Measurements from ENCODE around the gene RNU5B-1. TPM values are rescaled to one million over a fixed set of nuclear protein-coding genes. Genes with fewer than 3 reads are reported as not detected.

RNU5B-1 gene
- polyA plus RNA-seq, 1 of the 3 experiments (the other 2 are of a cell fraction), result not detected

DNA sequence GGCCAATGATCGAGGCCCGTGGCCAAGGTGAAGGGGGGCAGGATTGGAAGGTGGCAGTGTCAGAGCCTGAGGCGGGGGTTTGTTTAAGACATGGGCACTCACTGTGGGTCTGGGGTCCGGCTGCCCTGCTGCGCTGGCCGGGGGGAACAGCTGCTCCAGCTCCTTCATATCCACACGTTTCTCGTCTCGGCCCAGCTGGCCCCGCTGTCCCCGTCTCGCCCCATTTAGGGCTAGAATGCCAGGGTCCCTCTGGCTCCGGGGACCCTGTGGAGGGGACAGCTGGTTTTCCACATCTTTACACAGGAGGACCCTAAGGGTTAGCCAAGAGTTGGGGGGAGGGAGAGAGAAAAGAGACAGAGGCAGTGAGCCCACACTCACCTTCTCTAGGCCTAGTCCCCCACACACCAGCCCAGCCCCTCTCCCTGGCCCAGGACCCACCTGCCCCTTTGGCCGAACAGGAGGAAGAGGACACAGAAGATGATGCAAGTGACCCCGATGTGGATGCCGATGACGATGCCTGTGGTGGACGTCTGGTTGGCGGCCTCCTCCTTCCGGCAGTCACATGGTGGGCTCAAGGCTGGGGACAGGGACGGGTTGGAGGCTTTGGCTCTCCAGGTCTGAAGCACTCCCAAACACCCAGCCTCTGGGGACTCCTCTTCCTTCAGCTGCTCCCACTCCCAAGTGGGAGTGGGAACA, 25.0 kb downstream of the RNU5B-1 start:
- WGBS (ENCODE audit: low lambda C conversion rate), result 90% methylated on average over 10 of the region's 21 CpGs
- Histone ChIP-seq H3K9ac (no peak overlapping the region), H3K27me3 (ENCODE audit: insufficient read depth) (no peaks in the 10 kb centered on the region), H2AFZ (ENCODE audit: low read depth) (no peak overlapping the region), H3F3A (replicated peaks; ENCODE audit: insufficient read depth) (no peaks in the 10 kb centered on the region), H3K4me1 (ENCODE audit: control insufficient read depth in 1 of 2, insufficient read depth in 2 of 2, low read depth in 1 of 2, low read length in 1 of 2) (peaks cover 0 to 19% of the 10 kb centered on the region in 2 experiments; a peak in 1 of 4 replicates), H3K27ac (ENCODE audit: low read depth in 2 of 2, low read length in 1 of 2) (no peak overlapping the region), H3K36me3 (replicated peaks in 1 of 2; ENCODE audit: control insufficient read depth in 1 of 2, insufficient read depth in 2 of 2, low read length in 1 of 2) (no peaks in the 10 kb centered on the region), H3K4me2 (no peak overlapping the region), H3K79me2 (ENCODE audit: insufficient read depth) (no peaks in the 10 kb centered on the region), H4K20me1 (ENCODE audit: insufficient read depth) (no peaks in the 10 kb centered on the region), H3K4me3 (ENCODE audit: low read depth in 2 of 2, low read length in 1 of 2) (no peak overlapping the region), H3K9me3 (no peaks in the 10 kb centered on the region), H3K9me2 (no peaks in the 10 kb centered on the region)
- peak; percentile 17 for DNase-seq
- TF ChIP-seq RFX5 (IDR thresholded peaks at IDR 0.05; ENCODE audit: low read length) (no peak), SMC3 (IDR thresholded peaks at IDR 0.05; ENCODE audit: low read depth, low read length) (no peak), SIN3A (IDR thresholded peaks at IDR 0.05; ENCODE audit: borderline replicate concordance, low read depth, low read length) (no peak), MXI1 (IDR thresholded peaks at IDR 0.05; ENCODE audit: low read depth, low read length) (no peak), TAF1 (IDR thresholded peaks at IDR 0.05; ENCODE audit: borderline replicate concordance, low read depth, low read length) (no peak), NRF1 (IDR thresholded peaks at IDR 0.05; ENCODE audit: low read depth, low read length) (no peak), JUND (IDR thresholded peaks at IDR 0.05) (no peak), TCF12 (IDR thresholded peaks at IDR 0.05) (no peak), ELF1 (IDR thresholded peaks at IDR 0.05) (no peak)
- TF ChIP-seq, protein P1, sequence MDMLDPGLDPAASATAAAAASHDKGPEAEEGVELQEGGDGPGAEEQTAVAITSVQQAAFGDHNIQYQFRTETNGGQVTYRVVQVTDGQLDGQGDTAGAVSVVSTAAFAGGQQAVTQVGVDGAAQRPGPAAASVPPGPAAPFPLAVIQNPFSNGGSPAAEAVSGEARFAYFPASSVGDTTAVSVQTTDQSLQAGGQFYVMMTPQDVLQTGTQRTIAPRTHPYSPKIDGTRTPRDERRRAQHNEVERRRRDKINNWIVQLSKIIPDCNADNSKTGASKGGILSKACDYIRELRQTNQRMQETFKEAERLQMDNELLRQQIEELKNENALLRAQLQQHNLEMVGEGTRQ (IDR thresholded peaks at IDR 0.05; ENCODE audit: borderline replicate concordance, low read depth, low read length), result no peak
- TF ChIP-seq, protein P2, sequence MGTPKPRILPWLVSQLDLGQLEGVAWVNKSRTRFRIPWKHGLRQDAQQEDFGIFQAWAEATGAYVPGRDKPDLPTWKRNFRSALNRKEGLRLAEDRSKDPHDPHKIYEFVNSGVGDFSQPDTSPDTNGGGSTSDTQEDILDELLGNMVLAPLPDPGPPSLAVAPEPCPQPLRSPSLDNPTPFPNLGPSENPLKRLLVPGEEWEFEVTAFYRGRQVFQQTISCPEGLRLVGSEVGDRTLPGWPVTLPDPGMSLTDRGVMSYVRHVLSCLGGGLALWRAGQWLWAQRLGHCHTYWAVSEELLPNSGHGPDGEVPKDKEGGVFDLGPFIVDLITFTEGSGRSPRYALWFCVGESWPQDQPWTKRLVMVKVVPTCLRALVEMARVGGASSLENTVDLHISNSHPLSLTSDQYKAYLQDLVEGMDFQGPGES (IDR thresholded peaks at IDR 0.05; ENCODE audit: low read depth, low read length), result no peak
- TF ChIP-seq, protein P3, sequence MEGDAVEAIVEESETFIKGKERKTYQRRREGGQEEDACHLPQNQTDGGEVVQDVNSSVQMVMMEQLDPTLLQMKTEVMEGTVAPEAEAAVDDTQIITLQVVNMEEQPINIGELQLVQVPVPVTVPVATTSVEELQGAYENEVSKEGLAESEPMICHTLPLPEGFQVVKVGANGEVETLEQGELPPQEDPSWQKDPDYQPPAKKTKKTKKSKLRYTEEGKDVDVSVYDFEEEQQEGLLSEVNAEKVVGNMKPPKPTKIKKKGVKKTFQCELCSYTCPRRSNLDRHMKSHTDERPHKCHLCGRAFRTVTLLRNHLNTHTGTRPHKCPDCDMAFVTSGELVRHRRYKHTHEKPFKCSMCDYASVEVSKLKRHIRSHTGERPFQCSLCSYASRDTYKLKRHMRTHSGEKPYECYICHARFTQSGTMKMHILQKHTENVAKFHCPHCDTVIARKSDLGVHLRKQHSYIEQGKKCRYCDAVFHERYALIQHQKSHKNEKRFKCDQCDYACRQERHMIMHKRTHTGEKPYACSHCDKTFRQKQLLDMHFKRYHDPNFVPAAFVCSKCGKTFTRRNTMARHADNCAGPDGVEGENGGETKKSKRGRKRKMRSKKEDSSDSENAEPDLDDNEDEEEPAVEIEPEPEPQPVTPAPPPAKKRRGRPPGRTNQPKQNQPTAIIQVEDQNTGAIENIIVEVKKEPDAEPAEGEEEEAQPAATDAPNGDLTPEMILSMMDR (IDR thresholded peaks at IDR 0.05), result no peak
- CTCF ChIA-PET, result interaction anchor here (1.0 to 21.5 kb wide), 3 partner anchors 8 to 55 kb away, joined by 3 to 969 read pairs (median 15); partner anchors contain the start of gene IGDCC3
- POLR2A ChIA-PET, result no interaction called here

Measured in SK-N-SH (cell line).